ENCODE data around the gene APOC4.
"Not testable (repeated sequence)": the region's sequence is repeated elsewhere in the genome, so short reads cannot be mapped to it uniquely, and the experiment has no call there.

Gene APOC4

GRCh38 chr19:44914433-44915206 is 27.4 kb upstream of the APOC4 start, which contains the start of gene APOC1:
APOC1 (plus strand) TSS chr19:44914608; CDS start chr19:44914892, 284 bp downstream.
- peak in 50 of 51 donors; percentile 16 to 90 (median 72) for DNase-seq

DNA sequence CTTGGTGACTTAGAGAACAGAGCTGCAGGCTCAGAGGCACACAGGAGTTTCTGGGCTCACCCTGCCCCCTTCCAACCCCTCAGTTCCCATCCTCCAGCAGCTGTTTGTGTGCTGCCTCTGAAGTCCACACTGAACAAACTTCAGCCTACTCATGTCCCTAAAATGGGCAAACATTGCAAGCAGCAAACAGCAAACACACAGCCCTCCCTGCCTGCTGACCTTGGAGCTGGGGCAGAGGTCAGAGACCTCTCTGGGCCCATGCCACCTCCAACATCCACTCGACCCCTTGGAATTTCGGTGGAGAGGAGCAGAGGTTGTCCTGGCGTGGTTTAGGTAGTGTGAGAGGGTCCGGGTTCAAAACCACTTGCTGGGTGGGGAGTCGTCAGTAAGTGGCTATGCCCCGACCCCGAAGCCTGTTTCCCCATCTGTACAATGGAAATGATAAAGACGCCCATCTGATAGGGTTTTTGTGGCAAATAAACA is 17.8 kb upstream of the APOC4 start:
- no peak for DNase-seq

GRCh38 chr19:44925114-44925891 is 16.7 kb upstream of the APOC4 start:
- peak; percentile 21 to 92 (median 75) for DNase-seq

- DNase-seq: not testable (repeated sequence)
Measured at GRCh38 chr19:44926245-44927077, 15.6 kb upstream of the APOC4 start.

DNA sequence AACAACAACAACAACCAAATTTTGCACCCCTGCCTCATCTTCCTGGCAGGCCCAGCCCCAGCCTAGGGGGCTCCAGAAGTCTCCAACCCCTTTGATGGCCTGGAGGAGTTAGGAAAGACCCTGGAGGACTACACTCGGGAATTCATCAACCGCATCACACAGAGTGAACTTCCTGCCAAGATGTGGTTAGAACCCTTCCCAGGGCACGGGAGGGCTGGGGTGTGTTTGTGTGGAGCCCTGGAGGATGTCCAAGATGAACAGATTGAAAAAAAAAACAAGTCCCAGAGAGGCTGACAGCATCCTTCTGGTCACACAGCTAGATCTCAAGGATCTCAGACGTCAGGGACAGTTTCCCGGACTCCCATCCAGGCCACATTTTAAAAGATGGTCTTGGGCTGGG is 14.3 kb upstream of the APOC4 start:
- DNase-seq: no peak

DNA sequence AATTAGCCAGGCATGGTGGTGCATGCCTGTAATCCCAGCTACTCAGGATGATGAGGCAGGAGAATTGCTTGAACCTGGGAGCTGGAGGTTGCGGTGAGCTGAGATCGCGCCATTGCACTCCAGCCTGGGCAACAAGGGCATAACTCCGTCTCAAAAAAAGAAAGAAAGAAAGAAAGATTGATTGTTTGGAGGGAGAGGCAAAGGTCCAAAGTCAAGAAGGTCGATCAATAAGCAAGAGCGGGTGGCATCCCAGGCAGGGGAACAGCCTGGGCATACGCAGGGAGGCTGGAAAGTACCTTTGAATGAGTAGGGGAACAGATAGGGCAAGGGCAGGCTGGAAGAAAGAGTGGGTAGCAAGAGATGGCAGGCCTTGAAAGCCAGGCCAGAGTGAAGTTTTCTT is 11.9 kb upstream of the APOC4 start:
- no peak for DNase-seq

DNA sequence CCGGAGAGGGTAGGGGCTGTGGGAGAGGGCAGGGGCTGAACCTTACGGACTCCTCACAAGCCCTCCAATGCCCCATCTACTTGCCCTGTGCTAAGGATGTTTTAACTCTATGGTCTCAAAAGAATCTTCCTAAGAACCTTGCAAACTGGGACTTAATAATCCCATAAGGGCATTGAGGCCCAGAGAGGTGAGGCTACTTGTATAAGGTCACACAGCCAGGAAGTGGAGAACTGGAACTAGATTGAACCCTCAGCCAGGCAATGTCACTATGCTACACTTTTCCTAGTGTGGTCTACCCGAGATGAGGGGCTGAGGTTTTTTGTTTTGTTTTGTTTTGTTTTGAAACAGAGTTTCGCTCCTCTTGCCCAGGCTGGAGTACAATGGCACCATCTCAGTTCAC is 10.5 kb upstream of the APOC4 start:
- no peak for DNase-seq

DNA sequence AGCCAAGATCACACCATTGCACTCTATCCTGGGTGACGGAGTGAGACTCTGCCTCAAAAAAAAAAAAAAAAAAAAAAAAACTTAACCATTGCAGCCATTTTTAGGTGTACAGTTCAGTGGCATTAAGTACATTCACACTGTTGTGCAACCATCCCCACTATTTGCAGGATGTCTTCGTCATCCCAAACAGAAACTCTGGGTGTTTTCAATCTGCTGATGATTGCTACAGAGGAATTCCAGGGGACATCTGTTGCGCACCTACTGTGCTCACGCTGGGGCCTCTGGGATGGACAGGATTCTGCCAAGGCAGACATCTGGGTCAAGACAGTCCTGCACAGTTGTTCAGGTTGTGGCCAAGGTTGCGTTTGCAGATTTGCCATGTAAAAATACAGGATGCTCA is 2.4 kb upstream of the APOC4 start:
- DNase-seq: no peak

DNA sequence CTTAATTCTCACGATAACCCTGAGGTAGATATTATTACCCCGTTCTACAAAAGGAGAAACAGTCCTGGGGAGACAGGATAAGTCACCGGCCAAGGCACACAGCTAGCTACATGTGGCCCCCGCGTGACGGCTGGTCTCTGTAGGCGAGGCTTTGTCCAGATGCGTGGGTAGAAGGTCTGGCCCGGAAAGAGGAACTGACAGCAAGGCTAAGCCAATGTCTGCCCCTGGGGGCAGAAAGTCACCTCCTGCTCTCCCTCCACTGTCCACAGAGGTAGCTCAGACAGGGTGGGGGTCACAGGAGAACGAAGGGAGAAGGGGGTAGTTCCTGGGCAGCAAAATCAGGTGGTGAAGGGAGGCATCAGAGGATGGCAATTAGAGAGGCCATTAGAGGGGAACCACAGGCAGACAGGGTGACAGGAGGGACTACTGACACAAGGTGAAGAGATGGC is 1.8 kb downstream of the APOC4 start:
- peak in 35 of 51 donors; percentile 4 to 62 (median 31) for DNase-seq

- DNase-seq: no peak
Measured at GRCh38 chr19:44947041-44947581, 5.1 kb downstream of the APOC4 start.

DNA sequence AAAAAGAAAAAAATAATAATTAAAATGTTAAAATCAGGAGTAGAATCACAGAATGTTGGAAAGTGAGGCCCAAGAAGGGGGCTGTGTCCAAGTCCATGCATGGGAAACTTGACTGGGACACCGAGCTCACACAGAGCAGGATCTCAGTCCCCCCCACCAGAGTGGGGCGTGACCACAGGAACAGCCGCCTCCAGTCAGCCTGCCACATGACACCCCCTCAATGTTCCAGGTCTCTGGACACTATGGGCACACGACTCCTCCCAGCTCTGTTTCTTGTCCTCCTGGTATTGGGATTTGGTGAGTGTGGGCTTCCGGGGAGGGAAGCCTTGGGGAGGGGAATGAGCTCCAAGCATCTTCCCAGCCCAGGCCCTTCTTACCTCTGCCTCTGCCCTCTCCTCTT is 6.2 kb downstream of the APOC4 start:
- DNase-seq: no peak

- DNase-seq: no peak
Measured at GRCh38 chr19:44948763-44949374, 6.8 kb downstream of the APOC4 start.

- DNase-seq: no peak
Measured at GRCh38 chr19:44949550-44949949, 7.5 kb downstream of the APOC4 start.

DNA sequence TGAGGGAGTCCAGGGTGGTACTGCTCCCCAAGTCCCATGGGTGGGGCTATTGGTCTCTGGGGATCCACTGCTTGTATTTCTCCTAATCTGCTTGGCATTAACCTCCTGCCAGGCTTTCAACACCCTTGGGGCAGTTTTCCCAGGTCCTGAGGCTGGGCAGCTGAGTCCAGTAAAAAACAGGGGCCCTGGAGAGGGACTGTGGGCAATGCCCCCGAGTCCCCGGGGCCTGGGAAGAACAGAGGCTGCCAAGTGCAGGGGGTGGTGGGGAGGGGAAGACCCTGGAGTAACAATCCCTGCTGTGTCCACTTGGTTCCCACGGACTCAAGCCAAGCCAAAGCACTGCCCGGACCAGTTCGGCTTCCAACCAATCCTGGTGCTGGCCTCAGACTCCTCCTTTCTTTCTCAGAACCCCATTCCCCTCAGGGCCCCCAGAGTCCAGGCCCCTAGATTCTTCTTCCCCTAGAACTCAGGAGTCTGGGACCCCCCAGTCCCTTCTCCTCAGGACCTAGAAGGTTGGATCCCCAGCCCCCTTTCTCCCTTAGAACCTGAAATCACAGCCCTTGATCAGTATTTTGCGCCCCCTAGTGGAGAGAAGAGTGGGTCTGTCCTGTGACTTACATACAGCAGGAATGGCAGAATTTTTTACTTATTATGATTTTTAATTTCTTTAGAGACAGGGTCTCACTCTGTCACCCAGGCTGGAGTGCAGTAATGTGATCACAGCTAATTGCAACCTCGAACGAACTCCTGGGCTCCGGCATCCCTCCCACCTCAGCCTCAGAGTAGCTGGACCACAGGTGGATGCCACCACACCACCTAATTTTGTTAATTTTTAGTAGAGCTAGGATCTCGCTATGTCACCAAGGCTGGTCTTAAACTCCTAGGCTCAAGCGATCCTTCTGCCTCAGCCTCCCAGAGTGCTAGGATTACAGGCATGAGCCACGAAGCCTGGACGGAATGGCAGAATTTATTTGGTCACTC is 9.4 kb downstream of the APOC4 start:
- peak in 50 of 51 donors; percentile 9 to 92 (median 66) for DNase-seq

DNA sequence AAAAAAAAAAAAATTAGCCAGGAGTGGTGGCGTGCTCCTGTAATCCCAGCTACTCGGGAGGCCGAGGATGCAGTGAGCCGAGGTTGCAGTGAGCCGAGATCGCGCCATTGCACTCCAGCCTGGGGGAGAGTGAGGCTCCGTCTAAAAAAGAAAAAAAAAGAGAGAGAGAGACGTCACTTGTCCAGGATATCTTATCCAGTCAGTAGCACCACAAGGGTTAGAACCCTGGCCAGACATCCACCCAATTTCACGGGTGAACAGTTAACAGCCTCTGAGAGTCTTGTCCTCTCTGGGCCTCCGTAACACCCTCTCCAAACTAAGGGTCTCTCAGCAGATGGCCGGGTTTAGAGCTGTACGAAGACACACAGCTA is 12.2 kb downstream of the APOC4 start:
- no peak for DNase-seq

- peak; percentile 68 to 98 (median 94) for DNase-seq
Measured at GRCh38 chr19:44954649-44955504, 12.8 kb downstream of the APOC4 start, which contains the start of gene CLPTM1. CLPTM1 (plus strand) TSS chr19:44955380; CDS start chr19:44955396, 16 bp downstream.

GRCh38 chr19:44955505-44956439 is 13.7 kb downstream of the APOC4 start:
- DNase-seq: peak in 2 of 51 donors; percentile 6 to 51

All from hypothalamus (tissue), 51 donors.